OCI-LY3 (cell line): ENCODE measurements around the gene S100A9.

Source experiments
- EZH2phosphoT487 ChIP-seq: fragments of 200-600 bp; shearing (Covaris generic); IDR thresholded peaks from 2 replicates; pipeline ENCODE4 v1.6.1; 2018; ENCODE audit warnings: antibody characterized with exemption, mixed run types, low read depth
- TF ChIP-seq, protein P1 (sequence below): fragments of 200-600, 300-600 bp; sonication (generic); IDR thresholded peaks from 2 replicates; pipeline ENCODE4 v1.5.1; 2014; ENCODE audit warnings: antibody characterized with exemption, low read length, low read depth

DNA sequence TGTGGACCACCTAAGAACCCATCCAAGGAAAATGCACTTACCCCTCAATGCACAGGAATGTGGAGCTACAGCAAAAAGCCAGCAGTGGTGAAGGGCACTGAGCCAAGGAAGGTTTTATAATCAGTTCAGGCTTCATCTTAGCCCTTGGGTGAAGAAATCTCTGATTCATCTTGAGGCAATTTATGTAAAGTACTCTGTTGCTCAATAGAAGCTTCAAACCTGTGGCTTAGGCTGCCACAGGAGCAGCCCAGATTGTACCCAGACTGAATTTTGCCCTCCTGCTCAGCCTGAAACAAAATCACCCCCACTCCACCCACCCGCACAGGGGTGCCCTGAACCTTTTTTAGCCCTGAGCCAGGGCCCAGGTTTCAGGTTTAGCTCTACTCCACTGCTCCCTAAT lies 17.9 kb downstream of the S100A9 start, which contains the start of gene S100A12:
- TF ChIP-seq, protein P1, sequence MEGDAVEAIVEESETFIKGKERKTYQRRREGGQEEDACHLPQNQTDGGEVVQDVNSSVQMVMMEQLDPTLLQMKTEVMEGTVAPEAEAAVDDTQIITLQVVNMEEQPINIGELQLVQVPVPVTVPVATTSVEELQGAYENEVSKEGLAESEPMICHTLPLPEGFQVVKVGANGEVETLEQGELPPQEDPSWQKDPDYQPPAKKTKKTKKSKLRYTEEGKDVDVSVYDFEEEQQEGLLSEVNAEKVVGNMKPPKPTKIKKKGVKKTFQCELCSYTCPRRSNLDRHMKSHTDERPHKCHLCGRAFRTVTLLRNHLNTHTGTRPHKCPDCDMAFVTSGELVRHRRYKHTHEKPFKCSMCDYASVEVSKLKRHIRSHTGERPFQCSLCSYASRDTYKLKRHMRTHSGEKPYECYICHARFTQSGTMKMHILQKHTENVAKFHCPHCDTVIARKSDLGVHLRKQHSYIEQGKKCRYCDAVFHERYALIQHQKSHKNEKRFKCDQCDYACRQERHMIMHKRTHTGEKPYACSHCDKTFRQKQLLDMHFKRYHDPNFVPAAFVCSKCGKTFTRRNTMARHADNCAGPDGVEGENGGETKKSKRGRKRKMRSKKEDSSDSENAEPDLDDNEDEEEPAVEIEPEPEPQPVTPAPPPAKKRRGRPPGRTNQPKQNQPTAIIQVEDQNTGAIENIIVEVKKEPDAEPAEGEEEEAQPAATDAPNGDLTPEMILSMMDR = no peak
- TF ChIP-seq EZH2phosphoT487 = no peak
